Measurements from ENCODE around the gene SLC28A2. TPM values are rescaled to one million over a fixed set of nuclear protein-coding genes. Genes with fewer than 3 reads are reported as not detected.
"Not testable (repeated sequence)": the region's sequence is repeated elsewhere in the genome, so short reads cannot be mapped to it uniquely, and the experiment has no call there.

SLC28A2 gene
- total and polyA plus RNA-seq, 5 donors from 2014 or later = not detected

- H3K36me3 ChIP-seq (ENCODE audit: control insufficient read depth, insufficient read depth, low read length) = no peaks in the 10 kb centered on the region
- DNase-seq = no peak
- no peak overlapping the region for H3K27ac ChIP-seq (ENCODE audit: insufficient read depth, low read length, poor library complexity, severe bottlenecking)
- Mint-ChIP-seq H3K27me3 (peaks cover 31% of the 10 kb centered on the region), H3K36me3 (no peaks in the 10 kb centered on the region), H3K4me1 (no peaks in the 10 kb centered on the region), H3K4me3 (no peak overlapping the region), H3K9me3 (peaks cover 0 to 2% (median 0%) of the 10 kb centered on the region in 7 donors), H3K27ac (no peak overlapping the region)
- no peaks in the 10 kb centered on the region for H3K9me3 ChIP-seq (ENCODE audit: control insufficient read depth in 2 of 2, low read length in 2 of 2)
- no peak for ATAC-seq (ENCODE audit: low read depth in 2 of 2)
- H3K4me1 ChIP-seq (ENCODE audit: control insufficient read depth, insufficient read depth, low read length, poor library complexity, severe bottlenecking) = no peaks in the 10 kb centered on the region
- no peak overlapping the region for H3K4me3 ChIP-seq (ENCODE audit: low read depth, low read length)
- peaks cover 9% of the 10 kb centered on the region for H3K27me3 ChIP-seq (ENCODE audit: control insufficient read depth, insufficient read depth, low read length)
These were observed 36.9 kb downstream of the SLC28A2 start for GRCh38 chr15:45288947-45289346.

- Mint-ChIP-seq H3K36me3 (no peaks in the 10 kb centered on the region), H3K9me3 (peaks cover 0 to 12% (median 4%) of the 10 kb centered on the region in 7 donors), H3K4me3 (no peak overlapping the region), H3K27me3 (peaks cover 16% of the 10 kb centered on the region), H3K4me1 (no peaks in the 10 kb centered on the region), H3K27ac (no peak overlapping the region)
- DNase-seq (no peak), ATAC-seq (ENCODE audit: low read depth in 2 of 2) (no peak)
- H3K27me3 ChIP-seq (ENCODE audit: control insufficient read depth, insufficient read depth, low read length) = peaks cover 5% of the 10 kb centered on the region
- no peak overlapping the region for H3K4me3 ChIP-seq (ENCODE audit: low read depth, low read length)
- H3K4me1 ChIP-seq (ENCODE audit: control insufficient read depth, insufficient read depth, low read length, poor library complexity, severe bottlenecking) = no peaks in the 10 kb centered on the region
- H3K9me3 ChIP-seq (ENCODE audit: control insufficient read depth in 2 of 2, low read length in 2 of 2) = no peaks in the 10 kb centered on the region
- no peaks in the 10 kb centered on the region for H3K36me3 ChIP-seq (ENCODE audit: control insufficient read depth, insufficient read depth, low read length)
- no peak overlapping the region for H3K27ac ChIP-seq (ENCODE audit: insufficient read depth, low read length, poor library complexity, severe bottlenecking)
These were observed 40.0 kb downstream of the SLC28A2 start for GRCh38 chr15:45291822-45292582.

GRCh38 chr15:45293326-45293725 lies 41.3 kb downstream of the SLC28A2 start:
- Mint-ChIP-seq H3K27me3 (peaks cover 16% of the 10 kb centered on the region), H3K9me3 (peaks cover 0 to 20% (median 7%) of the 10 kb centered on the region in 7 donors)
- not testable (repeated sequence) for H3K27ac Mint-ChIP-seq; H3K4me1 Mint-ChIP-seq; DNase-seq; H3K4me3 Mint-ChIP-seq; H3K36me3 ChIP-seq (ENCODE audit: control insufficient read depth, insufficient read depth, low read length); H3K27ac ChIP-seq (ENCODE audit: insufficient read depth, low read length, poor library complexity, severe bottlenecking); H3K27me3 ChIP-seq (ENCODE audit: control insufficient read depth, insufficient read depth, low read length); H3K36me3 Mint-ChIP-seq; ATAC-seq (ENCODE audit: low read depth in 2 of 2); H3K9me3 ChIP-seq (ENCODE audit: control insufficient read depth in 2 of 2, low read length in 2 of 2); H3K4me1 ChIP-seq (ENCODE audit: control insufficient read depth, insufficient read depth, low read length, poor library complexity, severe bottlenecking); H3K4me3 ChIP-seq (ENCODE audit: low read depth, low read length)

GRCh38 chr15:45298964-45299378 lies 46.9 kb downstream of the SLC28A2 start:
- not testable (repeated sequence) for H3K36me3 ChIP-seq (ENCODE audit: control insufficient read depth, insufficient read depth, low read length); H3K4me3 ChIP-seq (ENCODE audit: low read depth, low read length); H3K27ac ChIP-seq (ENCODE audit: insufficient read depth, low read length, poor library complexity, severe bottlenecking); H3K4me3 Mint-ChIP-seq; H3K4me1 ChIP-seq (ENCODE audit: control insufficient read depth, insufficient read depth, low read length, poor library complexity, severe bottlenecking); H3K27ac Mint-ChIP-seq; ATAC-seq (ENCODE audit: low read depth in 2 of 2); H3K27me3 Mint-ChIP-seq; DNase-seq; H3K4me1 Mint-ChIP-seq; H3K36me3 Mint-ChIP-seq
- H3K27me3 ChIP-seq (ENCODE audit: control insufficient read depth, insufficient read depth, low read length) = peaks cover 10% of the 10 kb centered on the region
- H3K9me3 ChIP-seq (ENCODE audit: control insufficient read depth in 2 of 2, low read length in 2 of 2) = peaks cover 3 to 14% of the 10 kb centered on the region in 2 experiments
- peaks cover 0 to 27% (median 8%) of the 10 kb centered on the region in 7 donors for H3K9me3 Mint-ChIP-seq

GRCh38 chr15:45304711-45305110 lies 52.7 kb downstream of the SLC28A2 start:
- peaks cover 0 to 5% of the 10 kb centered on the region in 2 experiments for H3K9me3 ChIP-seq (ENCODE audit: control insufficient read depth in 2 of 2, low read length in 2 of 2)
- DNase-seq (no peak), ATAC-seq (ENCODE audit: low read depth in 2 of 2) (no peak)
- H3K4me3 Mint-ChIP-seq = no peak overlapping the region
- H3K27me3 ChIP-seq (ENCODE audit: control insufficient read depth, insufficient read depth, low read length) = peaks cover 23% of the 10 kb centered on the region
- H3K9me3 Mint-ChIP-seq = peaks cover 0 to 6% (median 2%) of the 10 kb centered on the region in 7 donors
- H3K4me1 ChIP-seq (ENCODE audit: control insufficient read depth, insufficient read depth, low read length, poor library complexity, severe bottlenecking) = no peaks in the 10 kb centered on the region
- H3K36me3 Mint-ChIP-seq = peaks cover 4% of the 10 kb centered on the region
- no peak overlapping the region for H3K27ac ChIP-seq (ENCODE audit: insufficient read depth, low read length, poor library complexity, severe bottlenecking)
- H3K4me3 ChIP-seq (ENCODE audit: low read depth, low read length) = no peak overlapping the region
- H3K27ac Mint-ChIP-seq = no peak overlapping the region
- no peaks in the 10 kb centered on the region for H3K36me3 ChIP-seq (ENCODE audit: control insufficient read depth, insufficient read depth, low read length)
- H3K27me3 Mint-ChIP-seq = peaks cover 31% of the 10 kb centered on the region
- H3K4me1 Mint-ChIP-seq = peaks cover 0 to 8% (median 0%) of the 10 kb centered on the region in 4 donors

- Histone ChIP-seq H3K27me3 (ENCODE audit: control insufficient read depth, insufficient read depth, low read length) (peaks cover 23% of the 10 kb centered on the region), H3K4me3 (ENCODE audit: low read depth, low read length) (no peak overlapping the region), H3K9me3 (ENCODE audit: control insufficient read depth in 2 of 2, low read length in 2 of 2) (peaks cover 0 to 5% of the 10 kb centered on the region in 2 experiments), H3K27ac (ENCODE audit: insufficient read depth, low read length, poor library complexity, severe bottlenecking) (no peak overlapping the region), H3K36me3 (ENCODE audit: control insufficient read depth, insufficient read depth, low read length) (no peaks in the 10 kb centered on the region), H3K4me1 (ENCODE audit: control insufficient read depth, insufficient read depth, low read length, poor library complexity, severe bottlenecking) (no peaks in the 10 kb centered on the region)
- H3K4me1 Mint-ChIP-seq = peaks cover 0 to 8% (median 0%) of the 10 kb centered on the region in 4 donors
- H3K36me3 Mint-ChIP-seq = peaks cover 4% of the 10 kb centered on the region
- H3K9me3 Mint-ChIP-seq = peaks cover 0 to 6% (median under 1%) of the 10 kb centered on the region in 7 donors
- no peak for ATAC-seq (ENCODE audit: low read depth in 2 of 2)
- peaks cover 29% of the 10 kb centered on the region for H3K27me3 Mint-ChIP-seq
- no peak overlapping the region for H3K27ac Mint-ChIP-seq
- no peak for DNase-seq
- H3K4me3 Mint-ChIP-seq = no peak overlapping the region
These were observed 54.1 kb downstream of the SLC28A2 start for GRCh38 chr15:45306105-45306504.

GRCh38 chr15:45307230-45307924 lies 55.3 kb downstream of the SLC28A2 start:
- Mint-ChIP-seq H3K27me3 (peaks cover 27% of the 10 kb centered on the region), H3K36me3 (peaks cover 4% of the 10 kb centered on the region), H3K27ac (no peak overlapping the region), H3K4me3 (peak overlapping the region in 3 of 4 donors; percentile 11 to 75 (median 55)), H3K4me1 (peaks cover 0 to 8% (median 0%) of the 10 kb centered on the region in 4 donors), H3K9me3 (peaks cover 0 to 4% (median 0%) of the 10 kb centered on the region in 7 donors)
- peak overlapping the region; percentile 43 for H3K4me3 ChIP-seq (ENCODE audit: low read depth, low read length)
- no peak for ATAC-seq (ENCODE audit: low read depth in 2 of 2)
- no peak overlapping the region for H3K27ac ChIP-seq (ENCODE audit: insufficient read depth, low read length, poor library complexity, severe bottlenecking)
- H3K4me1 ChIP-seq (ENCODE audit: control insufficient read depth, insufficient read depth, low read length, poor library complexity, severe bottlenecking) = no peaks in the 10 kb centered on the region
- no peaks in the 10 kb centered on the region for H3K36me3 ChIP-seq (ENCODE audit: control insufficient read depth, insufficient read depth, low read length)
- peaks cover 0 to 5% of the 10 kb centered on the region in 2 experiments for H3K9me3 ChIP-seq (ENCODE audit: control insufficient read depth in 2 of 2, low read length in 2 of 2)
- peaks cover 18% of the 10 kb centered on the region for H3K27me3 ChIP-seq (ENCODE audit: control insufficient read depth, insufficient read depth, low read length)
- DNase-seq = peak in 2 of 3 donors; percentile 12 to 13

All from CD4-positive, CD25-positive, alpha-beta regulatory T cell (primary cell).